HepG2 (cell line): ENCODE measurements around the gene ALDH3B2. TPM values are rescaled to one million over a fixed set of nuclear protein-coding genes. Genes with fewer than 3 reads are reported as not detected.

Experiments
- ATAC-seq: fragments of 200-7000 bp; cut with Tn5 transposase; 3 replicates; pipeline ENCODE4 v1.9.1; 2020; ENCODE audit warnings: mild to moderate bottlenecking, moderate library complexity
- BruUV-seq: library from RNA; stranded (reverse); fragments of 400-500 nt; replicated peaks from 2 replicates; lab custom pipeline; 2021; lab: Mats Ljungman, UMichigan
- CTCF ChIA-PET: fragments of 300-600 bp; formaldehyde crosslinking; extraction: SDS; loops from one replicate; lab custom pipeline; 2021; ENCODE audit warnings: low total read pairs, inconsistent platforms, low intra/inter-chr PET ratio; lab: Yijun Ruan, JAX
- POLR2A ChIA-PET: fragments of 350-600 bp; sonication (Branson Sonifier 250); formaldehyde crosslinking; loops from one replicate; lab custom pipeline; 2020; ENCODE audit warnings: antibody characterized with exemption, inconsistent platforms; lab: Yijun Ruan, JAX
- DNase-seq: peaks from one replicate; pipeline ENCODE4 v3.0.0-alpha.2; 2015; ENCODE audit warnings: low spot score
- FAIRE-seq: peaks from 3 replicates; lab custom pipeline; 2011; peaks lifted over from hg19 to GRCh38; lab: Jason Lieb, UNC
- H2AFZ ChIP-seq: one replicate; pipeline ENCODE4 v1.6.1; 2011; ENCODE audit warnings: low read length, inconsistent platforms
- H3K27ac ChIP-seq: fragments of 300-600 bp; 3 replicates; pipeline ENCODE4 v1.8.0; 2011; ENCODE audit warnings: mixed run types, mild to moderate bottlenecking, mixed read lengths, low read length, inconsistent platforms; ENCODE audit not compliant: insufficient read depth; ENCODE audit errors: extremely low read length
- H3K27me3 ChIP-seq, 2 experiments: fragments of 200-600 bp in 1 of 2; 2 replicates in 1 of 2; 3 replicates in 1 of 2; pipeline versions ENCODE4 v1.6.0 to v1.8.0; 2011; ENCODE audit warnings: low read length in 2 of 2, mild to moderate bottlenecking in 2 of 2, moderate library complexity in 2 of 2, inconsistent platforms in 1 of 2; ENCODE audit not compliant: insufficient read depth in 2 of 2, control insufficient read depth in 1 of 2
- H3K36me3 ChIP-seq, 2 experiments: fragments of 200-600 bp in 1 of 2; replicated peaks in 1 of 2; 2 replicates in 1 of 2; 3 replicates in 1 of 2; pipeline versions ENCODE4 v1.5.1 to v1.8.0; 2011; ENCODE audit warnings: low read length in 2 of 2, inconsistent platforms in 1 of 2; ENCODE audit not compliant: insufficient read depth in 2 of 2, control insufficient read depth in 1 of 2
- H3K4me1 ChIP-seq: 2 replicates; pipeline ENCODE4 v1.5.1; 2012; ENCODE audit warnings: low read length, inconsistent platforms; ENCODE audit not compliant: insufficient read depth
- H3K4me2 ChIP-seq: 2 replicates; pipeline ENCODE4 v1.6.0; 2011; ENCODE audit warnings: low read depth, low read length, inconsistent platforms
- H3K4me3 ChIP-seq, 3 experiments: fragments of 200-600 bp in 1 of 3; sonication (generic), shearing (Covaris generic) in 1 of 3; replicated peaks in 1 of 3; 2 replicates each; pipeline ENCODE4 v1.5.1; 2011 to 2016; ENCODE audit warnings: low read length in 3 of 3, inconsistent platforms in 2 of 3, low read depth in 2 of 3, mild to moderate bottlenecking in 2 of 3, control low read depth in 1 of 3, mixed read lengths in 1 of 3; ENCODE audit not compliant: insufficient read depth in 1 of 3
- H3K79me2 ChIP-seq: one replicate; pipeline ENCODE4 v1.6.1; 2011; ENCODE audit warnings: low read length, inconsistent platforms; ENCODE audit not compliant: insufficient read depth
- H3K9ac ChIP-seq: 2 replicates; pipeline ENCODE4 v1.6.0; 2011; ENCODE audit warnings: mild to moderate bottlenecking, low read depth, low read length, inconsistent platforms; ENCODE audit not compliant: insufficient read depth
- H3K9me3 ChIP-seq: 2 replicates; pipeline ENCODE4 v1.5.1; 2012; ENCODE audit warnings: mild to moderate bottlenecking, low read length
- H4K20me1 ChIP-seq: 2 replicates; pipeline ENCODE4 v1.6.0; 2011; ENCODE audit warnings: inconsistent platforms, mild to moderate bottlenecking, low read length, moderate library complexity; ENCODE audit not compliant: insufficient read depth
- HMG20B ChIP-seq: conservative IDR thresholded peaks from 2 replicates; pipeline ENCODE4 v1.6.1; 2016; ENCODE audit warnings: missing genetic modification reagents, missing compliant biosample characterization
- HOXD1 ChIP-seq: sonication (generic); formaldehyde crosslinking; IDR thresholded peaks from 2 replicates; pipeline ENCODE4 v1.5.0; 2020; ENCODE audit warnings: missing genetic modification reagents
- IRF9 ChIP-seq: sonication (generic); formaldehyde crosslinking; IDR thresholded peaks from 2 replicates; pipeline ENCODE4 v1.8.0; 2022; ENCODE audit warnings: missing genetic modification reagents, mild to moderate bottlenecking, borderline replicate concordance
- MAZ ChIP-seq, 2 experiments: sonication (generic) in 1 of 2; formaldehyde crosslinking in 1 of 2; IDR thresholded peaks; 2 replicates each; pipeline versions ENCODE4 v1.5.0 to v1.6.1; 2012 to 2020; ENCODE audit warnings: low read depth in 2 of 2, mild to moderate bottlenecking in 2 of 2, borderline replicate concordance in 1 of 2, improper control_type of control experiment in 1 of 2, low read length in 1 of 2, missing genetic modification reagents in 1 of 2, moderate library complexity in 1 of 2
- MTA1 ChIP-seq: sonication (generic); formaldehyde crosslinking; IDR thresholded peaks from 2 replicates; pipeline ENCODE4 v1.4.0; 2020; ENCODE audit warnings: missing genetic modification reagents, mild to moderate bottlenecking, borderline replicate concordance
- RXRA ChIP-seq: sonication (generic); formaldehyde crosslinking; IDR thresholded peaks from 2 replicates; pipeline ENCODE4 v1.5.1; 2020; ENCODE audit warnings: missing genetic modification reagents
- ZNF18 ChIP-seq: sonication (generic); formaldehyde crosslinking; IDR thresholded peaks from 2 replicates; pipeline ENCODE4 v1.8.0; 2022; ENCODE audit warnings: mild to moderate bottlenecking, missing genetic modification reagents; ENCODE audit not compliant: insufficient replicate concordance
- ZNF432 ChIP-seq: sonication (generic); formaldehyde crosslinking; IDR thresholded peaks from 2 replicates; pipeline ENCODE4 v1.5.0; 2020; ENCODE audit warnings: missing genetic modification reagents, mild to moderate bottlenecking, borderline replicate concordance
- ZNF777 ChIP-seq: sonication (generic); formaldehyde crosslinking; IDR thresholded peaks from 2 replicates; pipeline ENCODE4 v1.4.0; 2020; ENCODE audit warnings: missing genetic modification reagents
- ZSCAN20 ChIP-seq: sonication (generic); formaldehyde crosslinking; IDR thresholded peaks from 2 replicates; pipeline ENCODE4 v1.4.0; 2020; ENCODE audit warnings: missing genetic modification reagents, mild to moderate bottlenecking, borderline replicate concordance
- ZSCAN22 ChIP-seq: sonication (generic); formaldehyde crosslinking; IDR thresholded peaks from 2 replicates; pipeline ENCODE4 v1.4.0; 2020; ENCODE audit warnings: mild to moderate bottlenecking, missing genetic modification reagents
- WGBS: methylation state at CpG from one replicate; pipeline ENCODE4 v1.1.6; 2017; ENCODE audit warnings: low lambda C conversion rate; 5-methylcytosine and 5-hydroxymethylcytosine counted together
- in situ Hi-C: cut with HindIII; loops from 2 replicates; pipeline ENCODE4 v1.10.0; 2017; ENCODE audit warnings: low pct_unique_long_range_greater_than_20kb; ENCODE audit not compliant: extremely low pct_ligation_motif_present
- intact Hi-C: fragments of 100-400 bp; cut with micrococcal nuclease; formaldehyde crosslinking; loops from one replicate; pipeline ENCODE4 v1.10.0; 2022; ENCODE audit not compliant: unreplicated experiment
- polyA plus RNA-seq, 8 experiments: library from polyadenylated mRNA; depleted of rRNA in 3 of 8; stranded (reverse) in 7 of 8; unstranded in 1 of 8; fragments of >200 nt; fragmentation: Illumina TruSeq in 4 of 8; extraction: Trizol in 4 of 8; gene quantifications; 2 replicates each; pipeline versions ENCODE4 v1.2.1 to v1.2.3, GENCODE V29; 2011 to 2016; ENCODE audit warnings: low read depth in 4 of 8, missing spikeins in 1 of 8, mixed read lengths in 1 of 8; ENCODE audit not compliant: insufficient read depth in 1 of 8
- total RNA-seq, 5 experiments: library from RNA; depleted of rRNA; stranded (reverse); fragments of >200 nt; fragmentation: Illumina TruSeq; extraction: Trizol; gene quantifications; 2 replicates each; pipeline ENCODE4 v1.2.3, GENCODE V29; 2016; ENCODE audit warnings: low read depth in 1 of 5
- TF ChIP-seq, protein P1 (sequence below): sonication (generic); formaldehyde crosslinking; IDR thresholded peaks from 2 replicates; pipeline ENCODE4 v1.5.1; 2020; ENCODE audit warnings: mild to moderate bottlenecking, missing genetic modification reagents, borderline replicate concordance
- TF ChIP-seq, protein P2 (sequence below): IDR thresholded peaks from 2 replicates; pipeline ENCODE4 v1.6.1; 2016; ENCODE audit warnings: mild to moderate bottlenecking
- TF ChIP-seq, protein P3 (sequence below): sonication (generic); formaldehyde crosslinking; conservative IDR thresholded peaks from 2 replicates; pipeline ENCODE4 v1.8.0; 2022; ENCODE audit warnings: low read depth, missing genetic modification reagents

The ALDH3B2 gene
- total and polyA plus RNA-seq, 2 of the 13 experiments (the other 11 are each of a cell fraction or from before 2014, with no cell fraction given) = not detected

GRCh38 chr11:67689178-67689577, 14.8 kb upstream of the ALDH3B2 start (continued):
- TF ChIP-seq IRF9 (CRISPR knock-in tag) = no peak
- no peak for TF ChIP-seq ZNF432 (CRISPR knock-in tag)

GRCh38 chr11:67687986-67688385, 13.6 kb upstream of the ALDH3B2 start:
- POLR2A ChIA-PET = no interaction called here
- CTCF ChIA-PET = no interaction called here

More at GRCh38 chr11:67687986-67688385, 13.6 kb upstream of the ALDH3B2 start:
- no peak overlapping the region for H3K9ac ChIP-seq
- H3K4me1 ChIP-seq = no peaks in the 10 kb centered on the region
- H3K4me3 ChIP-seq = no peak overlapping the region
- no peaks in the 10 kb centered on the region for H4K20me1 ChIP-seq
- no peak overlapping the region for H2AFZ ChIP-seq
- BruUV-seq = no TSS peak
- intact Hi-C loops = no loop called here
- ATAC-seq (no peak), DNase-seq (no peak), FAIRE-seq (no peak)
- H3K27me3 ChIP-seq = peaks cover 1 to 6% of the 10 kb centered on the region in 2 experiments; a peak in 2 of 5 replicates
- no peak overlapping the region for H3K27ac ChIP-seq
- in situ Hi-C loops = no loop called here
- TF ChIP-seq HOXD1 (CRISPR knock-in tag) = no peak
- no peak for TF ChIP-seq RXRA (CRISPR knock-in tag)
- TF ChIP-seq, protein P1, sequence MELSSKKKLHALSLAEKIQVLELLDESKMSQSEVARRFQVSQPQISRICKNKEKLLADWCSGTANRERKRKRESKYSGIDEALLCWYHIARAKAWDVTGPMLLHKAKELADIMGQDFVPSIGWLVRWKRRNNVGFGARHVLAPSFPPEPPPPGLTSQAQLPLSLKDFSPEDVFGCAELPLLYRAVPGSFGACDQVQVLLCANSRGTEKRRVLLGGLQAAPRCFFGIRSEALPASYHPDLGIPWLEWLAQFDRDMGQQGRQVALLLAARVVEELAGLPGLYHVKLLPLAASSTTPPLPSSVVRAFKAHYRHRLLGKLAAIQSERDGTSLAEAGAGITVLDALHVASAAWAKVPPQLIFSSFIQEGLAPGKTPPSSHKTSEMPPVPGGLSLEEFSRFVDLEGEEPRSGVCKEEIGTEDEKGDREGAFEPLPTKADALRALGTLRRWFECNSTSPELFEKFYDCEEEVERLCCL = no peak
- TF ChIP-seq, protein P2, sequence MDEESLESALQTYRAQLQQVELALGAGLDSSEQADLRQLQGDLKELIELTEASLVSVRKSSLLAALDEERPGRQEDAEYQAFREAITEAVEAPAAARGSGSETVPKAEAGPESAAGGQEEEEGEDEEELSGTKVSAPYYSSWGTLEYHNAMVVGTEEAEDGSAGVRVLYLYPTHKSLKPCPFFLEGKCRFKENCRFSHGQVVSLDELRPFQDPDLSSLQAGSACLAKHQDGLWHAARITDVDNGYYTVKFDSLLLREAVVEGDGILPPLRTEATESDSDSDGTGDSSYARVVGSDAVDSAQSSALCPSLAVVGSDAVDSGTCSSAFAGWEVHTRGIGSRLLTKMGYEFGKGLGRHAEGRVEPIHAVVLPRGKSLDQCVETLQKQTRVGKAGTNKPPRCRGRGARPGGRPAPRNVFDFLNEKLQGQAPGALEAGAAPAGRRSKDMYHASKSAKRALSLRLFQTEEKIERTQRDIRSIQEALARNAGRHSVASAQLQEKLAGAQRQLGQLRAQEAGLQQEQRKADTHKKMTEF (CRISPR knock-in tag) = no peak
- no peak for TF ChIP-seq ZNF18 (CRISPR knock-in tag)
- no peak for TF ChIP-seq MTA1 (CRISPR knock-in tag)
- TF ChIP-seq MAZ (IDR thresholded peaks at IDR 0.05; ENCODE audit: borderline replicate concordance, low read depth, low read length) = no peak
- TF ChIP-seq MAZ (CRISPR knock-in tag; IDR thresholded peaks at IDR 0.05; ENCODE audit: low read depth) = no peak
- TF ChIP-seq ZNF777 (CRISPR knock-in tag) = no peak
- no peak for TF ChIP-seq ZSCAN20 (CRISPR knock-in tag)
- TF ChIP-seq, protein P3, sequence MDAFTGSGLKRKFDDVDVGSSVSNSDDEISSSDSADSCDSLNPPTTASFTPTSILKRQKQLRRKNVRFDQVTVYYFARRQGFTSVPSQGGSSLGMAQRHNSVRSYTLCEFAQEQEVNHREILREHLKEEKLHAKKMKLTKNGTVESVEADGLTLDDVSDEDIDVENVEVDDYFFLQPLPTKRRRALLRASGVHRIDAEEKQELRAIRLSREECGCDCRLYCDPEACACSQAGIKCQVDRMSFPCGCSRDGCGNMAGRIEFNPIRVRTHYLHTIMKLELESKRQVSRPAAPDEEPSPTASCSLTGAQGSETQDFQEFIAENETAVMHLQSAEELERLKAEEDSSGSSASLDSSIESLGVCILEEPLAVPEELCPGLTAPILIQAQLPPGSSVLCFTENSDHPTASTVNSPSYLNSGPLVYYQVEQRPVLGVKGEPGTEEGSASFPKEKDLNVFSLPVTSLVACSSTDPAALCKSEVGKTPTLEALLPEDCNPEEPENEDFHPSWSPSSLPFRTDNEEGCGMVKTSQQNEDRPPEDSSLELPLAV (CRISPR knock-in tag) = no peak
- TF ChIP-seq HMG20B (CRISPR knock-in tag) = no peak
- TF ChIP-seq ZSCAN22 (CRISPR knock-in tag) = no peak
- no peaks in the 10 kb centered on the region for H3K36me3 ChIP-seq
- no peak overlapping the region for H3K4me2 ChIP-seq
- no peaks in the 10 kb centered on the region for H3K79me2 ChIP-seq
- WGBS = 21% methylated on average over 2 of the region's 2 CpGs
- no peaks in the 10 kb centered on the region for H3K9me3 ChIP-seq
